Suprapubic skin (tissue), 3 donors: ENCODE data around the gene IQCF5.

ENCODE experiments used
- EP300 ChIP-seq: sonication (generic); formaldehyde crosslinking; IDR thresholded peaks from one replicate; pipeline ENCODE4 v1.6.1; 2017; ENCODE audit warnings: antibody characterized with exemption
- TF ChIP-seq, protein P1 (sequence below), 2 donors: fragments of 200-600 bp in 1 of 2; fragments of 450-650 bp in 1 of 2; sonication (generic) in 1 of 2; IDR thresholded peaks; one replicate each; pipeline ENCODE4 v1.5.1; 2016 to 2019; ENCODE audit warnings: antibody characterized with exemption in 2 of 2, mild to moderate bottlenecking in 1 of 2, moderate library complexity in 1 of 2

DNA sequence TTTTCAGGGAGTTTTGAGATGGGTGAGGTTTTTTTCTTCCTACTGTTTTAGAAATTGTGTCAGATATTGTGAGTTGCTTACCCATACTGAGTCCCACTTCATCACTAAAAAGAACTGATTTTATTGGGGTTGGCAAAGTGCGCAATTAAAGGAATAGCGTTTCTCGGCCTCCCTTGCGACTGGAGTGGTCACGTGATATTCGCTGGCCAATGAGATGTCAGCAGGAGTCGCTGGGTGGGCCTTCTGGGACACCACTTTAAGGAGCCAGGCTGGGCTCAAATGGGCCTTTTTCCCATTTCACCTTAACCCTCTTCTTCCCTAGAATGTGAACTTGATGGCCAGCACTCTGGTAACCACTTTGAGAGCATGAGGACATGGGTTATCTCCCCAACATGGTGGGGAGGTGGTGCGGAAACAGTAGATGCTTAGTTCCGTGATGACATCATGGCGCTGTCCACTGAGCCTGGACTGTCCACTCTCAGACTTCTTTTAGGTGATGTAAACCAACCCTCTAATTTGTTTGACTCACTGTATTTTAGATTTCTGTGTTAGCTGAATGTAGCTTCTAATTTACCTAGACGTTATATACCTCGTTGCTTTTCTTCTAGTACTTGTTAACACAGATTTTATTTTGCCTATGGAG is 13.2 kb upstream of the IQCF5 start:
- TF ChIP-seq, protein P1, sequence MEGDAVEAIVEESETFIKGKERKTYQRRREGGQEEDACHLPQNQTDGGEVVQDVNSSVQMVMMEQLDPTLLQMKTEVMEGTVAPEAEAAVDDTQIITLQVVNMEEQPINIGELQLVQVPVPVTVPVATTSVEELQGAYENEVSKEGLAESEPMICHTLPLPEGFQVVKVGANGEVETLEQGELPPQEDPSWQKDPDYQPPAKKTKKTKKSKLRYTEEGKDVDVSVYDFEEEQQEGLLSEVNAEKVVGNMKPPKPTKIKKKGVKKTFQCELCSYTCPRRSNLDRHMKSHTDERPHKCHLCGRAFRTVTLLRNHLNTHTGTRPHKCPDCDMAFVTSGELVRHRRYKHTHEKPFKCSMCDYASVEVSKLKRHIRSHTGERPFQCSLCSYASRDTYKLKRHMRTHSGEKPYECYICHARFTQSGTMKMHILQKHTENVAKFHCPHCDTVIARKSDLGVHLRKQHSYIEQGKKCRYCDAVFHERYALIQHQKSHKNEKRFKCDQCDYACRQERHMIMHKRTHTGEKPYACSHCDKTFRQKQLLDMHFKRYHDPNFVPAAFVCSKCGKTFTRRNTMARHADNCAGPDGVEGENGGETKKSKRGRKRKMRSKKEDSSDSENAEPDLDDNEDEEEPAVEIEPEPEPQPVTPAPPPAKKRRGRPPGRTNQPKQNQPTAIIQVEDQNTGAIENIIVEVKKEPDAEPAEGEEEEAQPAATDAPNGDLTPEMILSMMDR (IDR thresholded peaks at IDR 0.05), result no peak
- TF ChIP-seq EP300, result no peak
